Fibroblast of skin of abdomen (primary cell): Measurements from ENCODE around the gene ART1.

ENCODE experiments used
- DNase-seq: peaks from one replicate; pipeline ENCODE4 v3.0.0-alpha.2; 2013

The ART1 gene

GRCh38 chr11:3666023-3666530, 21.1 kb downstream of the ART1 start:
- DNase-seq, result no peak

- no peak for DNase-seq
These were observed 22.5 kb downstream of the ART1 start for GRCh38 chr11:3667149-3668035.

- DNase-seq, result no peak
These were observed 24.2 kb downstream of the ART1 start for GRCh38 chr11:3669128-3669527.

GRCh38 chr11:3669742-3670183, 24.8 kb downstream of the ART1 start:
- DNase-seq, result no peak

- DNase-seq, result no peak
These were observed 26.7 kb downstream of the ART1 start, which contains the start of gene CHRNA10 for GRCh38 chr11:3671334-3672254. Gene CHRNA10 (minus strand): TSS chr11:3671384. CDS start chr11:3671312, 72 bp downstream.

- DNase-seq, result peak; percentile 55
These were observed 29.3 kb downstream of the ART1 start for GRCh38 chr11:3674189-3674588.

- DNase-seq, result no peak
These were observed 31.0 kb downstream of the ART1 start for GRCh38 chr11:3675971-3676370.

- DNase-seq, result no peak
These were observed 34.1 kb downstream of the ART1 start for GRCh38 chr11:3679077-3679476.

- DNase-seq, result no peak
These were observed 38.1 kb downstream of the ART1 start for GRCh38 chr11:3683039-3683438.

GRCh38 chr11:3684129-3684818, 39.3 kb downstream of the ART1 start:
- DNase-seq, result no peak

- DNase-seq, result no peak
These were observed 39.9 kb downstream of the ART1 start for GRCh38 chr11:3684819-3685172.

- no peak for DNase-seq
These were observed 41.0 kb downstream of the ART1 start for GRCh38 chr11:3685923-3686322.

GRCh38 chr11:3686751-3687150, 41.8 kb downstream of the ART1 start:
- no peak for DNase-seq

GRCh38 chr11:3700410-3700809, 55.5 kb downstream of the ART1 start:
- no peak for DNase-seq

GRCh38 chr11:3700910-3701309, 56.0 kb downstream of the ART1 start:
- no peak for DNase-seq

GRCh38 chr11:3703383-3703782, 58.5 kb downstream of the ART1 start:
- DNase-seq, result no peak

GRCh38 chr11:3707176-3707575, 62.2 kb downstream of the ART1 start:
- DNase-seq, result peak; percentile 35

GRCh38 chr11:3709977-3710376, 65.0 kb downstream of the ART1 start:
- DNase-seq, result peak; percentile 5

GRCh38 chr11:3710485-3711259, 65.7 kb downstream of the ART1 start:
- DNase-seq, result peak; percentile 50

GRCh38 chr11:3712274-3712673, 67.3 kb downstream of the ART1 start:
- DNase-seq, result no peak
